22Rv1 (cell line): Measurements from ENCODE around the gene TMEM178B.

Experiments
- ZFX ChIP-seq: fragments of 450-650 bp; IDR thresholded peaks from 2 replicates; pipeline ENCODE4 v1.6.1; 2017; ENCODE audit warnings: antibody characterized with exemption, borderline replicate concordance
- TF ChIP-seq, protein P1 (sequence below): fragments of 450-650 bp; IDR thresholded peaks from 2 replicates; pipeline ENCODE4 v1.5.1; 2017; ENCODE audit warnings: mild to moderate bottlenecking

GRCh38 chr7:141455723-141456122 is 381.9 kb downstream of the TMEM178B start:
- TF ChIP-seq, protein P1, sequence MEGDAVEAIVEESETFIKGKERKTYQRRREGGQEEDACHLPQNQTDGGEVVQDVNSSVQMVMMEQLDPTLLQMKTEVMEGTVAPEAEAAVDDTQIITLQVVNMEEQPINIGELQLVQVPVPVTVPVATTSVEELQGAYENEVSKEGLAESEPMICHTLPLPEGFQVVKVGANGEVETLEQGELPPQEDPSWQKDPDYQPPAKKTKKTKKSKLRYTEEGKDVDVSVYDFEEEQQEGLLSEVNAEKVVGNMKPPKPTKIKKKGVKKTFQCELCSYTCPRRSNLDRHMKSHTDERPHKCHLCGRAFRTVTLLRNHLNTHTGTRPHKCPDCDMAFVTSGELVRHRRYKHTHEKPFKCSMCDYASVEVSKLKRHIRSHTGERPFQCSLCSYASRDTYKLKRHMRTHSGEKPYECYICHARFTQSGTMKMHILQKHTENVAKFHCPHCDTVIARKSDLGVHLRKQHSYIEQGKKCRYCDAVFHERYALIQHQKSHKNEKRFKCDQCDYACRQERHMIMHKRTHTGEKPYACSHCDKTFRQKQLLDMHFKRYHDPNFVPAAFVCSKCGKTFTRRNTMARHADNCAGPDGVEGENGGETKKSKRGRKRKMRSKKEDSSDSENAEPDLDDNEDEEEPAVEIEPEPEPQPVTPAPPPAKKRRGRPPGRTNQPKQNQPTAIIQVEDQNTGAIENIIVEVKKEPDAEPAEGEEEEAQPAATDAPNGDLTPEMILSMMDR, result no peak
- TF ChIP-seq ZFX, result no peak
